IgD-negative memory B cell (primary cell): Measurements from ENCODE around the gene C1orf52. TPM values are rescaled to one million over a fixed set of nuclear protein-coding genes. Genes with fewer than 3 reads are reported as not detected.

Experiments used
- H3K27ac Mint-ChIP-seq, 3 donors: one replicate each; pipeline ENCODE4 v1.8.0; 2020 to 2022; ENCODE audit warnings: mild to moderate bottlenecking in 3 of 3, mixed read lengths in 3 of 3, moderate library complexity in 1 of 3
- H3K27me3 Mint-ChIP-seq: one replicate; pipeline ENCODE4 v1.8.0; 2021; ENCODE audit warnings: mixed read lengths
- H3K36me3 Mint-ChIP-seq: one replicate; pipeline ENCODE4 v1.8.0; 2020; ENCODE audit warnings: mild to moderate bottlenecking, mixed read lengths
- H3K4me1 Mint-ChIP-seq, 3 donors: one replicate each; pipeline ENCODE4 v1.8.0; 2020 to 2022; ENCODE audit warnings: mixed read lengths in 3 of 3, mild to moderate bottlenecking in 1 of 3
- H3K4me3 Mint-ChIP-seq, 4 donors: one replicate each; pipeline ENCODE4 v1.8.0; 2020 to 2022; ENCODE audit warnings: mild to moderate bottlenecking in 4 of 4, mixed read lengths in 4 of 4, moderate library complexity in 3 of 4
- H3K9me3 Mint-ChIP-seq, 3 donors: one replicate each; pipeline ENCODE4 v1.8.0; 2020 to 2021; ENCODE audit warnings: mixed read lengths in 3 of 3, mild to moderate bottlenecking in 1 of 3
- polyA plus RNA-seq: library from polyadenylated mRNA; unstranded; fragments of 300-500 nt; fragmentation: Illumina TruSeq; gene quantifications from one replicate; pipeline ENCODE4 v1.2.3, GENCODE V29; 2021

C1orf52 gene
- polyA plus RNA-seq, 1 donor from 2014 or later, result 22.3 TPM

- Mint-ChIP-seq H3K36me3 (peaks cover 5% of the 10 kb centered on the region), H3K4me3 (peak overlapping the region in 3 of 4 donors; percentile 69 to 91 (median 88)), H3K4me1 (peaks cover 14 to 44% (median 20%) of the 10 kb centered on the region in 3 donors), H3K27ac (peak overlapping the region in 2 of 3 donors; percentile 91 to 99), H3K27me3 (no peaks in the 10 kb centered on the region), H3K9me3 (no peaks in the 10 kb centered on the region)
Observed at GRCh38 chr1:85289207-85289847, 29.9 kb upstream of the C1orf52 start.

DNA sequence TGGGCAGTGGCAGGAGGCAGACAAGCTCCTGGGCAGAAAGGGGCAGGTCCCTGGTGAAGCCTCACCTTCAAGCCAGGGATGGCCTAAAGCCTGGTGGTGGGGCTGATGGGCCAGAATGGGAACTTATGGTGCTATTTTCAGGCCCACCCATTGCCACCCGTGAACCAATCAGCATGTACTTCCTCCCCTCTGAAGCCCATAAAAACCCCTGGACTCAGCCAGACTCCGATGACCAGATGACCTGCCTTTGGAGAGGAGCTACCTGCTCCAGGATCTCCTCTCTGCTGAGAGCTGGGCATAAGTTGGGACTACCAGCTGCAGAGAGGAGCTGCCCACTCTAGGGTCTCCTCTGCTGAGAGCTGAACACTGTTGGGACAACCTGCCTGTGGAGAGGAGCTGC lies 24.7 kb upstream of the C1orf52 start:
- Mint-ChIP-seq H3K36me3 (peaks cover 7% of the 10 kb centered on the region), H3K27ac (no peak overlapping the region), H3K9me3 (no peaks in the 10 kb centered on the region)

GRCh38 chr1:85283475-85284199 lies 24.2 kb upstream of the C1orf52 start:
- Mint-ChIP-seq H3K4me1 (peaks cover 10 to 31% (median 13%) of the 10 kb centered on the region in 3 donors), H3K27me3 (no peaks in the 10 kb centered on the region), H3K9me3 (no peaks in the 10 kb centered on the region), H3K36me3 (peaks cover 11% of the 10 kb centered on the region), H3K27ac (no peak overlapping the region), H3K4me3 (no peak overlapping the region)

More for the DNA sequence above, 24.7 kb upstream of the C1orf52 start:
- Mint-ChIP-seq H3K4me1 (peaks cover 5 to 28% (median 8%) of the 10 kb centered on the region in 3 donors), H3K4me3 (no peak overlapping the region), H3K27me3 (no peaks in the 10 kb centered on the region)

GRCh38 chr1:85282424-85282823 lies 23.0 kb upstream of the C1orf52 start:
- Mint-ChIP-seq H3K9me3 (no peaks in the 10 kb centered on the region), H3K27ac (peak overlapping the region in 1 of 3 donors; percentile 43), H3K36me3 (peaks cover 11% of the 10 kb centered on the region), H3K4me1 (peaks cover 10 to 32% (median 18%) of the 10 kb centered on the region in 3 donors), H3K4me3 (no peak overlapping the region), H3K27me3 (no peaks in the 10 kb centered on the region)

DNA sequence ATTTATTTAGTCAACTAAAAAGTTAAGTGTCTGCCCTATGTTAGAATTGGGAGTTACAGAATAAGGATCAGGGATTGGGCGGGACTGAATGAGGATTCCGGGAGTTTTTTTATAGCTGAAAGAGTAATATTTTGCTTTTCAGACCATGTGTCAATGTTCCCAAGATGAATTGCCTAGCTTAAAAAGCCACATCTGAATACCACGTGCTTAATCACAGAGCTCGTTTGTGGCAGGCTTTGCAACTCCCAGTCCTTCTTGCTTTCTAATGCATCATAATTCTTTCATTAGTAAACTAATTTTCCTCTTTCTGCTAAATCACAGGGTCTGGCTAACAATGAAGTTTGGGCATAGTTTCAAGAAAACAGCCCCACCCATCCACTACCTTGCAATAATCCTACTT lies 21.2 kb upstream of the C1orf52 start:
- H3K27ac Mint-ChIP-seq, result peak overlapping the region in 2 of 3 donors; percentile 20 to 68
- H3K27me3 Mint-ChIP-seq, result no peaks in the 10 kb centered on the region
- H3K4me1 Mint-ChIP-seq, result peaks cover 12 to 33% (median 25%) of the 10 kb centered on the region in 3 donors
- H3K4me3 Mint-ChIP-seq, result peak overlapping the region in 1 of 4 donors; percentile 10
- no peaks in the 10 kb centered on the region for H3K9me3 Mint-ChIP-seq
- H3K36me3 Mint-ChIP-seq, result peaks cover 7% of the 10 kb centered on the region

GRCh38 chr1:85279458-85280080 lies 20.1 kb upstream of the C1orf52 start:
- peak overlapping the region in 3 of 4 donors; percentile 18 to 41 (median 19) for H3K4me3 Mint-ChIP-seq
- H3K9me3 Mint-ChIP-seq, result no peaks in the 10 kb centered on the region
- H3K27ac Mint-ChIP-seq, result peak overlapping the region in 1 of 3 donors; percentile 59

DNA sequence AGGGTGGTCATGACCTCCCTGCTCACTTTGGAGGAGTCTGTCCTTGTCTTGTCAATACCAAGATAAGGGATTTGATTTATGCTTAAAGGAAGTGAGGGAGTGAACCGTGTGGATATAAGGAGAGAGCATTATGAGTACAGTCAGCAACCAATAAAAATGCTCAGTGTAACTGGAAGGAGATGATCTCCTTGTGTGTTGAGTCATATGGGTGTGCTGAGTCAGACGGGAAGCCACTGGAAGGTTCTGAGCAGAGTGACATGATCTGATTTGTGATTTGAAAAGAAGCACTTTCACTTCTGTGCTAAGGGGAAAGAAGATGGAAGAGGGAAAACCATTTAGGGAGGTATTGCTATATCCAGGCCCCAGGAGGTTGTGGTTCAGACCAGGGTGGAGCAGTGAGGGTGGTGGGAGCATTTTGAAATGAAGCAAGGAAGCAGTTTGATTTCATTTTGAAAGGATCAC lies 19.4 kb upstream of the C1orf52 start:
- Mint-ChIP-seq H3K36me3 (peaks cover 7% of the 10 kb centered on the region), H3K4me3 (peak overlapping the region; percentile 1 to 41 (median 19)), H3K4me1 (peaks cover 28 to 46% (median 40%) of the 10 kb centered on the region in 3 donors), H3K27ac (no peak overlapping the region), H3K27me3 (no peaks in the 10 kb centered on the region), H3K9me3 (no peaks in the 10 kb centered on the region)

More at GRCh38 chr1:85279458-85280080, 20.1 kb upstream of the C1orf52 start:
- Mint-ChIP-seq H3K27me3 (no peaks in the 10 kb centered on the region), H3K36me3 (peaks cover 7% of the 10 kb centered on the region), H3K4me1 (peaks cover 21 to 42% (median 33%) of the 10 kb centered on the region in 3 donors)

DNA sequence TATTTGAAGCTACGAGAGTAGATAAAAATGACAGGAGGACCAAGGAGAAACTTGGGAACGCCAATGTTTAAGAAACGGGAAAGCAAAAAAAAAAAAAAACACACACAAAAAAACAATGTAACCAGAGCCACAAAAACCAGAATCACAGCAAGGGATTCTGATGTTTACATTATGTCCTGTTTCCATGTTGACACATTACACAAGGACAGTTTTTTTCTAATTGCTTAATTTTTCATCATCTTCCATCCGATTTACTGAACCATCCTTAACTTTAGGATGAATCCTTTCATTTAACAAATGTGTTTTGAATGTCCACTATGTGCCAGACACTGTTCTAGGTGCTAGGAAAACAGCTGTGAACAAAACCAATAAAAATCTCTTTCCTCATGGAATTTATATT lies 18.3 kb upstream of the C1orf52 start:
- no peaks in the 10 kb centered on the region for H3K9me3 Mint-ChIP-seq
- no peaks in the 10 kb centered on the region for H3K27me3 Mint-ChIP-seq
- peak overlapping the region in 2 of 3 donors; percentile 99 for H3K27ac Mint-ChIP-seq
- H3K4me1 Mint-ChIP-seq, result peaks cover 38 to 55% (median 49%) of the 10 kb centered on the region in 3 donors
- H3K4me3 Mint-ChIP-seq, result peak overlapping the region; percentile 95 to 99 (median 98)
- H3K36me3 Mint-ChIP-seq, result peaks cover 14% of the 10 kb centered on the region

GRCh38 chr1:85276978-85277639 lies 17.6 kb upstream of the C1orf52 start:
- Mint-ChIP-seq H3K36me3 (peaks cover 14% of the 10 kb centered on the region), H3K4me3 (peak overlapping the region; percentile 95 to 99 (median 98)), H3K27ac (peak overlapping the region; percentile 98 to 99 (median 99)), H3K9me3 (no peaks in the 10 kb centered on the region), H3K4me1 (peaks cover 40 to 57% (median 52%) of the 10 kb centered on the region in 3 donors), H3K27me3 (no peaks in the 10 kb centered on the region)

GRCh38 chr1:85276215-85276977 lies 16.9 kb upstream of the C1orf52 start, which contains the start of gene BCL10:
TSS of gene BCL10 (minus strand) at chr1:85276632. CDS start at chr1:85276352, 280 bp downstream.
- no peaks in the 10 kb centered on the region for H3K27me3 Mint-ChIP-seq
- peak within 1 kb of the TSS; percentile 95 to 99 (median 98) for H3K4me3 Mint-ChIP-seq
- peak within 1 kb of the TSS; percentile 98 to 99 (median 99) for H3K27ac Mint-ChIP-seq
- peaks cover 11% of the 10 kb centered on the region for H3K36me3 Mint-ChIP-seq
- peaks cover 45 to 63% (median 54%) of the 10 kb centered on the region in 3 donors for H3K4me1 Mint-ChIP-seq
- no peaks in the 10 kb centered on the region for H3K9me3 Mint-ChIP-seq

DNA sequence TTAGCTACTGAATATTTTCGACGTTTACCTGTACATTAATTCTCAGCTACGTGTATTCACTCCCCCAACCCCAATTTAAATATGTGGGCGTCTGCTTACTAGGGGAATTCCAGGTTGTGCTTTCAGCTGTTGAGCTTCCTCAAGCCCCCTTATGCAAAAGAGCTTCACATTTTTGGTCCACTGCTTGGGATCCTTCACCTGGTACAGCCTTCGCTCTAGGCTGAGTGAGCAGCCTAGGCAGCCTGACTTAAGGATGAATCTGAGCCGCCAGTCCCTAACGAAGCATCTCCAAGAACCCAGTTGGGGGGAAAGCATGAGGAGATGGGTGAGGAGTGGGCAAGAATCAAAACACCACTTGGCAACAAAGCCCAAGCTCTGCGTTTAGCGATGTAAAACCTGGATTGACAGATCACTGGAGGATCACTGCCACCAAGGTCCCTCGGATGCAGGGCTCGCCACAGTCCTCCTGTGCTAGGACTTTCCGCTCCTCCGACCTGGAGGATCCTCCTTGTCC lies 16.3 kb upstream of the C1orf52 start:
- H3K36me3 Mint-ChIP-seq, result peaks cover 14% of the 10 kb centered on the region
- peaks cover 52 to 62% (median 58%) of the 10 kb centered on the region in 3 donors for H3K4me1 Mint-ChIP-seq
- H3K4me3 Mint-ChIP-seq, result peak overlapping the region; percentile 95 to 99 (median 98)
- no peaks in the 10 kb centered on the region for H3K9me3 Mint-ChIP-seq
- no peaks in the 10 kb centered on the region for H3K27me3 Mint-ChIP-seq
- peak overlapping the region; percentile 98 to 99 (median 99) for H3K27ac Mint-ChIP-seq

DNA sequence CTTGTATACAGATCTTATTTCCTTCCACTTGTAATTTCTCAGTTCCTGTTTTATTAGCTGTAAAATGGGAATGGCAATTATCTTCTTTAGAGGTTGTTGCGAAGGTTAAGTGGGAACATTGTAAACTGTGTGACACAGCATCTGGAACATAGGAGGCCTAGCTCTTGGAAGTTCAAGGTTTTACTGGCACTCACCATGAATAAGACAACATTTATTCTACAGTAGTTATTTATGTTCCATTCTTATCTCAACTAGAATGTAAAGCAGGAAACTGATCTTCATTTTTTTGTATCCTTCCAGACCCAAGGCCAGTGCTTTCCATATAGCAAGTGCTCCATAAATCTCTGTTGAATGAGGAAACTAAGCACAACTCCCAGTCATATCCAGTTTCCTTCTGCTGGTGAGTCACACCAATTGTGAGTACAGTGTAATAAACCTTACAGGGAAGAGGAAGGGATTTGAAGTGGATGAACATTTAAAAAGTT lies 15.5 kb upstream of the C1orf52 start:
- H3K27ac Mint-ChIP-seq, result peak overlapping the region; percentile 98 to 99 (median 99)
- H3K4me3 Mint-ChIP-seq, result peak overlapping the region; percentile 95 to 99 (median 98)
- H3K4me1 Mint-ChIP-seq, result peaks cover 50 to 62% (median 58%) of the 10 kb centered on the region in 3 donors

GRCh38 chr1:85273397-85273796 lies 13.9 kb upstream of the C1orf52 start:
- no peaks in the 10 kb centered on the region for H3K9me3 Mint-ChIP-seq
- H3K36me3 Mint-ChIP-seq, result peaks cover 12% of the 10 kb centered on the region
- peak overlapping the region; percentile 21 to 99 (median 49) for H3K4me3 Mint-ChIP-seq
- H3K27me3 Mint-ChIP-seq, result no peaks in the 10 kb centered on the region
- H3K4me1 Mint-ChIP-seq, result peaks cover 51 to 56% (median 55%) of the 10 kb centered on the region in 3 donors
- peak overlapping the region; percentile 11 to 42 (median 15) for H3K27ac Mint-ChIP-seq

More for the DNA sequence above, 15.5 kb upstream of the C1orf52 start:
- Mint-ChIP-seq H3K27me3 (no peaks in the 10 kb centered on the region), H3K36me3 (peaks cover 14% of the 10 kb centered on the region), H3K9me3 (no peaks in the 10 kb centered on the region)
